Dedifferentiated amniotic fluid mesenchymal stem cell (primary cell): ENCODE results near the gene MAPK10.
"Not testable (repeated sequence)": the region's sequence is repeated elsewhere in the genome, so short reads cannot be mapped to it uniquely, and the experiment has no call there.

Experiments used
- DNase-seq: peaks from one replicate; pipeline ENCODE4 v3.0.0-alpha.2; 2016; ENCODE audit errors: extremely low spot score

The MAPK10 gene

GRCh38 chr4:86107112-86107511, 252.7 kb downstream of the MAPK10 start:
- DNase-seq: no peak

- no peak for DNase-seq
Measured at GRCh38 chr4:86106475-86106874, 253.4 kb downstream of the MAPK10 start.

- DNase-seq: no peak
Measured at GRCh38 chr4:86101841-86102240, 258.0 kb downstream of the MAPK10 start.

GRCh38 chr4:86101410-86101809, 258.4 kb downstream of the MAPK10 start:
- DNase-seq: no peak

GRCh38 chr4:86100539-86101215, 259.2 kb downstream of the MAPK10 start:
- DNase-seq: no peak

GRCh38 chr4:86099348-86099747, 260.5 kb downstream of the MAPK10 start:
- no peak for DNase-seq

- DNase-seq: no peak
Measured at GRCh38 chr4:86098691-86099090, 261.2 kb downstream of the MAPK10 start.

- DNase-seq: no peak
Measured at GRCh38 chr4:86096373-86096772, 263.5 kb downstream of the MAPK10 start.

GRCh38 chr4:86092684-86093083, 267.2 kb downstream of the MAPK10 start:
- DNase-seq: peak; percentile 55

- no peak for DNase-seq
Measured at GRCh38 chr4:86091201-86091600, 268.7 kb downstream of the MAPK10 start.

- no peak for DNase-seq
Measured at GRCh38 chr4:86089781-86090323, 270.0 kb downstream of the MAPK10 start.

- DNase-seq: no peak
Measured at GRCh38 chr4:86089053-86089452, 270.8 kb downstream of the MAPK10 start.

- not testable (repeated sequence) for DNase-seq
Measured at GRCh38 chr4:86075796-86076195, 284.1 kb downstream of the MAPK10 start.

GRCh38 chr4:86060341-86060740, 299.5 kb downstream of the MAPK10 start:
- DNase-seq: no peak

GRCh38 chr4:86058621-86059020, 301.2 kb downstream of the MAPK10 start:
- no peak for DNase-seq

GRCh38 chr4:86055898-86056297, 304.0 kb downstream of the MAPK10 start:
- no peak for DNase-seq

GRCh38 chr4:86054286-86055032, 305.4 kb downstream of the MAPK10 start:
- DNase-seq: no peak

- no peak for DNase-seq
Measured at GRCh38 chr4:86050496-86050895, 309.4 kb downstream of the MAPK10 start.

GRCh38 chr4:86048426-86048825, 311.4 kb downstream of the MAPK10 start:
- DNase-seq: no peak

- DNase-seq: no peak
Measured at GRCh38 chr4:86044593-86044985, 315.3 kb downstream of the MAPK10 start.

GRCh38 chr4:86043755-86044592, 315.9 kb downstream of the MAPK10 start:
- DNase-seq: peak; percentile 62

- DNase-seq: no peak
Measured at GRCh38 chr4:86038037-86038436, 321.8 kb downstream of the MAPK10 start.
